Measurements from ENCODE around the gene TNRC6C.

DNA sequence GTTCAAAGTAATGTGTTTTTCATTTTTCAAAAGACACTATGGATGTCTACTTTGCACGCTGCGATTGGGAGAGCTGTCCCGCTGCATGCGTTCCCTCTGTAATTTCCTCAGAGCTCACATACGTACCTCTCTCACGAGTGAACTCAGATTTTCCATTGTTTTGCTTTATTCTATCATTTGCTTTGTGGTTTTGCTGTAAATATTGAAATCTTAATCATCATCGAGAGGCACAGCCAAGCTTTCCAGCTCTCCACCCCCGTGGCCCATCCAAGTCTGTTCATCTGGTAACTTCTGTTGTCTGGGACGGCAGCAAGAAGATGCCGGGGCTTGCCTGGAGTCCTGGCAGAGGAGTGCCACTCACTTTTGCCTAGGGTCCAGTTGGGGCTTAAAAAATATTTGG, 149.0 kb downstream of the TNRC6C start:
- TF ChIP-seq POLR2A (IDR thresholded peaks at IDR 0.05), result no peak
- TF ChIP-seq, protein P1, sequence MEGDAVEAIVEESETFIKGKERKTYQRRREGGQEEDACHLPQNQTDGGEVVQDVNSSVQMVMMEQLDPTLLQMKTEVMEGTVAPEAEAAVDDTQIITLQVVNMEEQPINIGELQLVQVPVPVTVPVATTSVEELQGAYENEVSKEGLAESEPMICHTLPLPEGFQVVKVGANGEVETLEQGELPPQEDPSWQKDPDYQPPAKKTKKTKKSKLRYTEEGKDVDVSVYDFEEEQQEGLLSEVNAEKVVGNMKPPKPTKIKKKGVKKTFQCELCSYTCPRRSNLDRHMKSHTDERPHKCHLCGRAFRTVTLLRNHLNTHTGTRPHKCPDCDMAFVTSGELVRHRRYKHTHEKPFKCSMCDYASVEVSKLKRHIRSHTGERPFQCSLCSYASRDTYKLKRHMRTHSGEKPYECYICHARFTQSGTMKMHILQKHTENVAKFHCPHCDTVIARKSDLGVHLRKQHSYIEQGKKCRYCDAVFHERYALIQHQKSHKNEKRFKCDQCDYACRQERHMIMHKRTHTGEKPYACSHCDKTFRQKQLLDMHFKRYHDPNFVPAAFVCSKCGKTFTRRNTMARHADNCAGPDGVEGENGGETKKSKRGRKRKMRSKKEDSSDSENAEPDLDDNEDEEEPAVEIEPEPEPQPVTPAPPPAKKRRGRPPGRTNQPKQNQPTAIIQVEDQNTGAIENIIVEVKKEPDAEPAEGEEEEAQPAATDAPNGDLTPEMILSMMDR (IDR thresholded peaks at IDR 0.05), result no peak
